Stomach (tissue), 4 donors: Measurements from ENCODE around the gene HCK.

ENCODE experiments used
- CTCF ChIP-seq, 7 experiments: fragments of 450-650 bp in 4 of 7; fragments of 200-600 bp in 3 of 7; sonication (generic) in 3 of 7; IDR thresholded peaks; one replicate each; pipeline ENCODE4 v1.5.1; 2016 to 2019; ENCODE audit warnings: antibody characterized with exemption in 7 of 7, control low read depth in 2 of 7, mild to moderate bottlenecking in 1 of 7
- POLR2A ChIP-seq, 4 donors: fragments of 450-650 bp; IDR thresholded peaks; one replicate each; pipeline ENCODE4 v1.6.1; 2016; ENCODE audit warnings: antibody characterized with exemption in 4 of 4, control low read depth in 2 of 4, mild to moderate bottlenecking in 1 of 4, moderate library complexity in 1 of 4

- TF ChIP-seq CTCF (IDR thresholded peaks at IDR 0.05) (no peak), POLR2A (IDR thresholded peaks at IDR 0.05) (no peak)
Observed at GRCh38 chr20:32036252-32036651, 15.8 kb upstream of the HCK start.
